ENCODE data around the gene EXOSC2. TPM values are rescaled to one million over a fixed set of nuclear protein-coding genes. Genes with fewer than 3 reads are reported as not detected.

The EXOSC2 gene
- total and polyA plus RNA-seq, 2 of the 8 experiments (the other 6 are each of a cell fraction or from before 2014, with no cell fraction given), result 47.8 to 93.6 TPM

DNA sequence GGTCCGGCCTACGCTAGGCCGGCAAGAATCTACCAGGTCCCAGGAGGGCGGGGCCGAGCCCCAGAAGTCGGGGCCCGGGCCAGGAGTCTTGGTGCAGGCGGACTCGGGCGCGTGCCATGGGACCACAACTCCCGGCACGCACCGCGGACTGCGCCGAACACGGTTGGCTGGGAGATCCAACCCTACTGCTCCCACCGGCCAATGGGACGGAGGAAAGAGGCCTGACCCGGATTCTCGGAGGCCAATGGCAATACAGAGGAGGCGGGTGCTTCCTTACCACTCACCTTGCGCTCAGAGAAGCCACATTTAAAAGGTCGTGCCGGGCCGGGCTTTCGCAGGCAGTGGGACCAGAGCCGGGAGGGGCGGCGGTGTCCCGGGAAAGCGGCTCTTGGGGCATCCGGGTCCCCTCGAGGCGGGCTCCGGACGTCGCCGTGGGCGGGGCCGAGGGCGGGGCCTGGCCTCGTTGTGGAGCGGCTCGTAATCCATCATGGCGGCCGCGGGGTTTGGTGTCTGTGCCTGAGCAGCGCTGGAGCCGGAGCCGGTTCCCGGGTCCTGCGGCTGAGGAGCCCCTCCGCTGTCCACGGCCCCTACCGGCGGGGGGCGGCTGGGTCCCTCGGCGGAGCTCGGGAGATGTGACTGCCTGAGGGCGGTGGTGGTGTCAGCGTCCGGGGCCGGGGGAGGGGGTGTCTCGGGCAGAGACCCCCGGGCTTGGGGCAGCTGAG is 19.1 kb downstream of the EXOSC2 start (continued):
- TF ChIP-seq PHF8 (conservative IDR thresholded peaks at IDR 0.05; ENCODE audit: low read depth, low read length), result peak; percentile 65; the same call in 1 of the 2 replicates
- peak; percentile 93 for TF ChIP-seq SP1 (IDR thresholded peaks at IDR 0.05; ENCODE audit: low read depth, low read length)
- TF ChIP-seq CHD1 (IDR thresholded peaks at IDR 0.05; ENCODE audit: low read depth, low read length), result no peak
- TF ChIP-seq, protein P1, sequence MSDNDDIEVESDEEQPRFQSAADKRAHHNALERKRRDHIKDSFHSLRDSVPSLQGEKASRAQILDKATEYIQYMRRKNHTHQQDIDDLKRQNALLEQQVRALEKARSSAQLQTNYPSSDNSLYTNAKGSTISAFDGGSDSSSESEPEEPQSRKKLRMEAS (IDR thresholded peaks at IDR 0.05), result peak; percentile 62
- TF ChIP-seq POLR2AphosphoS5 (IDR thresholded peaks at IDR 0.05; ENCODE audit: low read depth, low read length), result peak; percentile 69
- TF ChIP-seq, protein P2, sequence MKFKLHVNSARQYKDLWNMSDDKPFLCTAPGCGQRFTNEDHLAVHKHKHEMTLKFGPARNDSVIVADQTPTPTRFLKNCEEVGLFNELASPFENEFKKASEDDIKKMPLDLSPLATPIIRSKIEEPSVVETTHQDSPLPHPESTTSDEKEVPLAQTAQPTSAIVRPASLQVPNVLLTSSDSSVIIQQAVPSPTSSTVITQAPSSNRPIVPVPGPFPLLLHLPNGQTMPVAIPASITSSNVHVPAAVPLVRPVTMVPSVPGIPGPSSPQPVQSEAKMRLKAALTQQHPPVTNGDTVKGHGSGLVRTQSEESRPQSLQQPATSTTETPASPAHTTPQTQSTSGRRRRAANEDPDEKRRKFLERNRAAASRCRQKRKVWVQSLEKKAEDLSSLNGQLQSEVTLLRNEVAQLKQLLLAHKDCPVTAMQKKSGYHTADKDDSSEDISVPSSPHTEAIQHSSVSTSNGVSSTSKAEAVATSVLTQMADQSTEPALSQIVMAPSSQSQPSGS (IDR thresholded peaks at IDR 0.05; ENCODE audit: low read length), result no peak
- TF ChIP-seq, protein P3, sequence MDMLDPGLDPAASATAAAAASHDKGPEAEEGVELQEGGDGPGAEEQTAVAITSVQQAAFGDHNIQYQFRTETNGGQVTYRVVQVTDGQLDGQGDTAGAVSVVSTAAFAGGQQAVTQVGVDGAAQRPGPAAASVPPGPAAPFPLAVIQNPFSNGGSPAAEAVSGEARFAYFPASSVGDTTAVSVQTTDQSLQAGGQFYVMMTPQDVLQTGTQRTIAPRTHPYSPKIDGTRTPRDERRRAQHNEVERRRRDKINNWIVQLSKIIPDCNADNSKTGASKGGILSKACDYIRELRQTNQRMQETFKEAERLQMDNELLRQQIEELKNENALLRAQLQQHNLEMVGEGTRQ (IDR thresholded peaks at IDR 0.05; ENCODE audit: low read length), result no peak
- no peak; the same call in 1 of the 2 replicates for TF ChIP-seq GABPA (IDR thresholded peaks at IDR 0.05; ENCODE audit: borderline replicate concordance, insufficient read depth, low read length)
- peak in 1 of 2 experiments; percentile 85; a peak in 2 of 3 replicates for TF ChIP-seq POLR2A (IDR thresholded peaks at IDR 0.05; ENCODE audit: control extremely low read depth in 1 of 2, low read depth in 2 of 2, low read length in 2 of 2)
- no peak for TF ChIP-seq EP300 (IDR thresholded peaks at IDR 0.05; ENCODE audit: borderline replicate concordance in 1 of 2, low read depth in 2 of 2, low read length in 2 of 2)
- TF ChIP-seq CBX8 (IDR thresholded peaks at IDR 0.05; ENCODE audit: borderline replicate concordance, low read depth, low read length), result no peak
- peak; percentile 88 for TF ChIP-seq TBP (IDR thresholded peaks at IDR 0.05; ENCODE audit: low read depth, low read length)
- TF ChIP-seq BRCA1 (IDR thresholded peaks at IDR 0.05; ENCODE audit: low read depth, low read length), result no peak
- TF ChIP-seq SP4 (IDR thresholded peaks at IDR 0.05; ENCODE audit: low read length), result 0 out of 2 replicates have a peak, but pooled peaks have one; percentile 49
- no peak for TF ChIP-seq CBX5 (IDR thresholded peaks at IDR 0.05; ENCODE audit: low read depth, low read length)
- no peak for TF ChIP-seq NANOG (IDR thresholded peaks at IDR 0.05; ENCODE audit: insufficient read depth, low read depth, low read length, poor library complexity, severe bottlenecking)
- TF ChIP-seq BCL11A (IDR thresholded peaks at IDR 0.05; ENCODE audit: low read depth in 2 of 2, low read length in 2 of 2), result no peak
- peak; percentile 72 for TF ChIP-seq SIX5 (IDR thresholded peaks at IDR 0.05; ENCODE audit: low read depth, low read length)
- peak in 1 of 2 experiments; percentile 14; a peak in 1 of 4 replicates for TF ChIP-seq RAD21 (IDR thresholded peaks at IDR 0.05 in 1 of 2, conservative IDR thresholded peaks at IDR 0.05 in 1 of 2; ENCODE audit: low read depth in 2 of 2, low read length in 2 of 2)
- TF ChIP-seq SIN3A (conservative IDR thresholded peaks at IDR 0.05 in 1 of 2, IDR thresholded peaks at IDR 0.05 in 1 of 2; ENCODE audit: low read depth in 1 of 2, low read length in 2 of 2), result peak in 1 of 2 experiments; percentile 56; a peak in 1 of 4 replicates
- peak; percentile 63 for TF ChIP-seq SP2 (IDR thresholded peaks at IDR 0.05; ENCODE audit: low read length)

Data from H1 (cell line).